CD4-positive, alpha-beta T cell treated with Interleukin-4 for 1 hour (primary cell): ENCODE results near the gene ECHS1.
"Not testable (repeated sequence)": the region's sequence is repeated elsewhere in the genome, so short reads cannot be mapped to it uniquely, and the experiment has no call there.

Experiments
- DNase-seq, 2 donors: peaks; one replicate each; pipeline ENCODE4 v3.0.0-alpha.2; 2020 to 2022

ECHS1 gene

GRCh38 chr10:133377025-133377817 is 4.1 kb upstream of the ECHS1 start:
- no peak for DNase-seq

GRCh38 chr10:133376183-133376582 is 3.0 kb upstream of the ECHS1 start:
- DNase-seq = not testable (repeated sequence)

- DNase-seq = no peak
These were observed 2.4 kb upstream of the ECHS1 start for GRCh38 chr10:133375357-133376115.

GRCh38 chr10:133372507-133372906 is 647 bp downstream of the ECHS1 start:
- no peak for DNase-seq

GRCh38 chr10:133370030-133370786 is 2.9 kb downstream of the ECHS1 start:
- no peak for DNase-seq

- DNase-seq = no peak
These were observed 5.0 kb downstream of the ECHS1 start for GRCh38 chr10:133368153-133368552.

GRCh38 chr10:133367461-133367860 is 5.7 kb downstream of the ECHS1 start:
- DNase-seq = not testable (repeated sequence)

- DNase-seq = no peak
These were observed 6.4 kb downstream of the ECHS1 start for GRCh38 chr10:133366751-133367150.

- no peak for DNase-seq
These were observed 7.0 kb downstream of the ECHS1 start for GRCh38 chr10:133366130-133366478.

- no peak for DNase-seq
These were observed 7.6 kb downstream of the ECHS1 start for GRCh38 chr10:133365461-133366129.

- no peak for DNase-seq
These were observed 8.3 kb downstream of the ECHS1 start for GRCh38 chr10:133364645-133365431.

GRCh38 chr10:133362846-133363245 is 10.3 kb downstream of the ECHS1 start:
- no peak for DNase-seq

- DNase-seq = no peak
These were observed 11.2 kb downstream of the ECHS1 start for GRCh38 chr10:133361773-133362441.

- DNase-seq = no peak
These were observed 11.9 kb downstream of the ECHS1 start for GRCh38 chr10:133361227-133361626.

GRCh38 chr10:133359972-133360610 is 13.1 kb downstream of the ECHS1 start:
- no peak for DNase-seq

GRCh38 chr10:133359554-133359971 is 13.6 kb downstream of the ECHS1 start:
- peak in 1 of 2 donors; percentile 37 for DNase-seq

GRCh38 chr10:133358925-133359310 is 14.2 kb downstream of the ECHS1 start:
- DNase-seq = peak in 1 of 2 donors; percentile 12

- DNase-seq = no peak
These were observed 14.8 kb downstream of the ECHS1 start for GRCh38 chr10:133358162-133358924.

- peak; percentile 80 to 81 for DNase-seq
These were observed 15.6 kb downstream of the ECHS1 start, which contains the start of gene FUOM for GRCh38 chr10:133357285-133358161. Gene FUOM, minus strand, starts transcription at chr10:133358019. Its CDS starts 12 bp downstream, at chr10:133358007.
